Liver (tissue), 9 donors: ENCODE measurements around the gene NCK2. TPM values are rescaled to one million over a fixed set of nuclear protein-coding genes. Genes with fewer than 3 reads are reported as not detected.

ENCODE experiments used
- DNase-seq: peaks from one replicate; pipeline ENCODE4 v3.0.0-alpha.2; 2017; ENCODE audit warnings: low spot score
- H3K27ac ChIP-seq, 2 donors: one replicate each; pipeline ENCODE4 v1.7.0; 2013; ENCODE audit warnings: inconsistent platforms in 2 of 2, low read length in 2 of 2, control low read depth in 1 of 2, low read depth in 1 of 2, mild to moderate bottlenecking in 1 of 2
- H3K27me3 ChIP-seq, 4 donors: one replicate each; pipeline versions ENCODE4 v1.6.1 to v1.7.0; 2013; ENCODE audit warnings: low read length in 3 of 4, inconsistent platforms in 1 of 4, mild to moderate bottlenecking in 1 of 4, moderate library complexity in 1 of 4; ENCODE audit not compliant: control insufficient read depth in 4 of 4, insufficient read depth in 4 of 4
- H3K36me3 ChIP-seq, 4 donors: one replicate each; pipeline versions ENCODE4 v1.6.1 to v1.7.0; 2013; ENCODE audit warnings: low read length in 3 of 4, mild to moderate bottlenecking in 3 of 4, low read depth in 1 of 4, moderate library complexity in 1 of 4; ENCODE audit not compliant: control insufficient read depth in 4 of 4, insufficient read depth in 3 of 4
- H3K4me1 ChIP-seq, 4 donors: one replicate each; pipeline versions ENCODE4 v1.6.1 to v1.7.0; 2013; ENCODE audit warnings: low read length in 3 of 4, mild to moderate bottlenecking in 3 of 4, moderate library complexity in 1 of 4; ENCODE audit not compliant: control insufficient read depth in 4 of 4, insufficient read depth in 4 of 4
- H3K4me3 ChIP-seq, 3 donors: one replicate each; pipeline versions ENCODE4 v1.6.1 to v1.7.0; 2013; ENCODE audit warnings: low read length in 3 of 3, control low read depth in 1 of 3, low read depth in 1 of 3, mild to moderate bottlenecking in 1 of 3
- H3K9ac ChIP-seq, 2 donors: one replicate each; pipeline ENCODE4 v1.7.0; 2013; ENCODE audit warnings: low read length in 2 of 2, mild to moderate bottlenecking in 2 of 2, moderate library complexity in 2 of 2, control low read depth in 1 of 2, low read depth in 1 of 2
- H3K9me3 ChIP-seq, 4 donors: one replicate each; pipeline versions ENCODE4 v1.6.1 to v1.7.0; 2013; ENCODE audit warnings: low read length in 3 of 4; ENCODE audit not compliant: control insufficient read depth in 4 of 4
- ATF3 ChIP-seq: IDR thresholded peaks from 2 replicates; pipeline ENCODE4 v1.6.1; 2016; ENCODE audit warnings: antibody characterized with exemption
- CTCF ChIP-seq: fragments of 150-350 bp; IDR thresholded peaks from 2 replicates; pipeline ENCODE4 v1.5.1; 2017; ENCODE audit warnings: improper control_type of control experiment, low read depth, low read length; ENCODE audit not compliant: missing input control
- EGR1 ChIP-seq, 2 donors: IDR thresholded peaks; 2 replicates each; pipeline ENCODE4 v1.6.1; 2016 to 2018; ENCODE audit warnings: antibody characterized with exemption in 2 of 2, low read depth in 2 of 2
- FOXA1 ChIP-seq: IDR thresholded peaks from 2 replicates; pipeline ENCODE4 v1.6.1; 2016; ENCODE audit warnings: antibody characterized with exemption
- GABPA ChIP-seq, 2 donors: IDR thresholded peaks in 1 of 2; conservative IDR thresholded peaks in 1 of 2; 2 replicates each; pipeline ENCODE4 v1.6.1; 2016; ENCODE audit warnings: antibody characterized with exemption in 2 of 2, mild to moderate bottlenecking in 1 of 2, moderate library complexity in 1 of 2
- HNF4A ChIP-seq, 2 donors: conservative IDR thresholded peaks; 2 replicates each; pipeline ENCODE4 v1.6.1; 2016; ENCODE audit warnings: antibody characterized with exemption in 2 of 2, mild to moderate bottlenecking in 2 of 2
- HNF4G ChIP-seq: IDR thresholded peaks from 2 replicates; pipeline ENCODE4 v1.6.1; 2016; ENCODE audit warnings: antibody characterized with exemption
- JUND ChIP-seq, 2 donors: IDR thresholded peaks; 2 replicates each; pipeline ENCODE4 v1.6.1; 2016; ENCODE audit warnings: antibody characterized with exemption in 2 of 2
- MAX ChIP-seq: IDR thresholded peaks from 2 replicates; pipeline ENCODE4 v1.6.1; 2016; ENCODE audit warnings: antibody characterized with exemption
- NR2F2 ChIP-seq: IDR thresholded peaks from 2 replicates; pipeline ENCODE4 v1.6.1; 2016; ENCODE audit warnings: antibody characterized with exemption
- RAD21 ChIP-seq, 2 donors: IDR thresholded peaks; 2 replicates each; pipeline ENCODE4 v1.6.1; 2016; ENCODE audit warnings: antibody characterized with exemption in 2 of 2, mild to moderate bottlenecking in 2 of 2
- REST ChIP-seq: IDR thresholded peaks from 2 replicates; pipeline ENCODE4 v1.6.1; 2016; ENCODE audit warnings: antibody characterized with exemption, mild to moderate bottlenecking
- RXRA ChIP-seq, 2 donors: IDR thresholded peaks; 2 replicates each; pipeline ENCODE4 v1.6.1; 2017 to 2018; ENCODE audit warnings: antibody characterized with exemption in 2 of 2, mild to moderate bottlenecking in 1 of 2
- SP1 ChIP-seq: IDR thresholded peaks from 2 replicates; pipeline ENCODE4 v1.6.1; 2018; ENCODE audit warnings: antibody characterized with exemption, mild to moderate bottlenecking
- TAF1 ChIP-seq: conservative IDR thresholded peaks from 2 replicates; pipeline ENCODE4 v1.6.1; 2016; ENCODE audit warnings: antibody characterized with exemption, mild to moderate bottlenecking
- YY1 ChIP-seq: IDR thresholded peaks from 2 replicates; pipeline ENCODE4 v1.6.1; 2016; ENCODE audit warnings: antibody characterized with exemption, mild to moderate bottlenecking
- ZBTB33 ChIP-seq: IDR thresholded peaks from 2 replicates; pipeline ENCODE4 v1.6.1; 2016; ENCODE audit warnings: antibody characterized with exemption
- WGBS: extraction: QIAGEN DNeasy Blood & Tissue Kit; methylation state at CpG from one replicate; pipeline ENCODE4 v1.1.7; 2013; 5-methylcytosine and 5-hydroxymethylcytosine counted together
- polyA plus RNA-seq, 2 donors: library from polyadenylated mRNA; stranded (reverse) in 1 of 2; unstranded in 1 of 2; fragments of 200-250 nt in 1 of 2; fragments of >200 nt in 1 of 2; fragmentation: Nextera tagmentation in 1 of 2; extraction: Ambion mirVana in 1 of 2; gene quantifications; one replicate each; pipeline versions ENCODE4 v1.2.1 to v1.2.3, GENCODE V29; 2013 to 2015
- total RNA-seq, 2 donors: library from RNA; depleted of rRNA; stranded (reverse); fragments of >200 nt; gene quantifications; one replicate each; pipeline ENCODE4 v1.2.3, GENCODE V29; 2014
- donor health status: healthy.
- donor health status: healthy.
- donor health status: healthy.
- donor health status: healthy.
- donor health status: healthy.

The NCK2 gene
- total and polyA plus RNA-seq, 4 donors = 3.4 to 15.0 (median 10.7) TPM

GRCh38 chr2:105857076-105857740 is 112.5 kb downstream of the NCK2 start:
- no peak overlapping the region for H3K9ac ChIP-seq

More at GRCh38 chr2:105857076-105857740, 112.5 kb downstream of the NCK2 start:
- no peak overlapping the region for H3K4me3 ChIP-seq
- H3K4me1 ChIP-seq = no peaks in the 10 kb centered on the region
- no peaks in the 10 kb centered on the region for H3K27me3 ChIP-seq
- no peaks in the 10 kb centered on the region for H3K36me3 ChIP-seq
- TF ChIP-seq TAF1 = no peak
- TF ChIP-seq CTCF = no peak
- no peak for TF ChIP-seq JUND (IDR thresholded peaks at IDR 0.05)
- no peak for TF ChIP-seq FOXA1
- no peak for TF ChIP-seq NR2F2
- no peak for TF ChIP-seq SP1
- TF ChIP-seq ATF3 = no peak
- no peak for TF ChIP-seq MAX
- no peak for TF ChIP-seq HNF4G
- no peak for TF ChIP-seq REST
- TF ChIP-seq RXRA (IDR thresholded peaks at IDR 0.05) = no peak
- TF ChIP-seq EGR1 (IDR thresholded peaks at IDR 0.05; ENCODE audit: low read depth in 2 of 2) = no peak
- TF ChIP-seq YY1 = no peak
- no peak for TF ChIP-seq HNF4A (conservative IDR thresholded peaks at IDR 0.05)
- TF ChIP-seq ZBTB33 = no peak
- no peak for TF ChIP-seq RAD21 (IDR thresholded peaks at IDR 0.05)
- no peak for TF ChIP-seq GABPA (IDR thresholded peaks at IDR 0.05 in 1 of 2, conservative IDR thresholded peaks at IDR 0.05 in 1 of 2)
- no peak overlapping the region for H3K27ac ChIP-seq
- DNase-seq = no peak
- 89% methylated on average over 17 of the region's 17 CpGs for WGBS
- H3K9me3 ChIP-seq = no peaks in the 10 kb centered on the region
